Keratinocyte (primary cell): ENCODE data around the gene PRSS12.
"Not testable (repeated sequence)": the region's sequence is repeated elsewhere in the genome, so short reads cannot be mapped to it uniquely, and the experiment has no call there.

ENCODE experiments used
- CTCF ChIP-seq, 3 experiments: IDR thresholded peaks in 1 of 3; conservative IDR thresholded peaks in 1 of 3; optimal IDR thresholded peaks in 1 of 3; 2 replicates in 2 of 3; 3 replicates in 1 of 3; pipeline versions ENCODE3 to v1.5.1; 2011; ENCODE audit warnings: low read length in 3 of 3, mild to moderate bottlenecking in 3 of 3, moderate library complexity in 2 of 3, control low read depth in 1 of 3, inconsistent platforms in 1 of 3; ENCODE audit not compliant: insufficient read depth in 2 of 3; ENCODE audit errors: extremely low read depth in 1 of 3
- EZH2 ChIP-seq: IDR thresholded peaks from one replicate; pipeline ENCODE4 v1.6.1; 2012; ENCODE audit warnings: inconsistent platforms, mild to moderate bottlenecking, low read length, moderate library complexity

GRCh38 chr4:118266145-118266496 is 86.7 kb downstream of the PRSS12 start:
- TF ChIP-seq EZH2; CTCF (optimal IDR thresholded peaks at IDR 0.05 in 1 of 3, IDR thresholded peaks at IDR 0.05 in 1 of 3, conservative IDR thresholded peaks at IDR 0.05 in 1 of 3; ENCODE audit: extremely low read depth in 1 of 3, insufficient read depth in 2 of 3, low read length in 3 of 3): not testable (repeated sequence)
